HG03108 (cell line): ENCODE measurements around the gene AQP3.
"Not testable (repeated sequence)": the region's sequence is repeated elsewhere in the genome, so short reads cannot be mapped to it uniquely, and the experiment has no call there.

Experiments used
- ATAC-seq: cut with Tn5 transposase; IDR thresholded peaks from one replicate; pipeline ENCODE4 v1.9.1; 2021; ENCODE audit warnings: moderate library complexity; ENCODE audit not compliant: unreplicated experiment

The AQP3 gene

GRCh38 chr9:33443464-33444154 is 3.8 kb downstream of the AQP3 start:
- no peak for ATAC-seq

DNA sequence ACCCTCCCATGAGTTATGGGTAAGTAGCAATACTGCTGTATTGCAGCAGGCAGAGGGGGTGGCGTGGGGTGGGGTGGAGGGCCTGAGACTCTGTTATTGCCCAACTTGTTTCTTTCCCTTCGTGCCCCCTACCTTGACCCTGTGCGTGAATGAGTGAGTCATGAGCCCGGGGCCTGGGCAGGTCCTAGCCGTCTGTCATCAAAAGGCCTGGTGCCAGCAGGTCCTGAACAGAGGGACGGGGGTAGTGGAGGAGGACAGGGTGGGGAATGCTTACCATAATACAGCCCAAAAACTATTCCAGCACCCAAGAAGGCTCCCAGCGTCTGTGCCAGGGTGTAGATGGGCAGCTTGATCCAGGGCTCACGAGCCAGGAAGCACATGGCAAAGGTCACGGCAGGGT is 4.3 kb downstream of the AQP3 start:
- ATAC-seq = no peak

- no peak for ATAC-seq
Measured at GRCh38 chr9:33442125-33442524, 5.3 kb downstream of the AQP3 start.

- ATAC-seq = no peak
Measured at GRCh38 chr9:33440609-33441008, 6.8 kb downstream of the AQP3 start.

- ATAC-seq = no peak
Measured at GRCh38 chr9:33440204-33440603, 7.2 kb downstream of the AQP3 start.

DNA sequence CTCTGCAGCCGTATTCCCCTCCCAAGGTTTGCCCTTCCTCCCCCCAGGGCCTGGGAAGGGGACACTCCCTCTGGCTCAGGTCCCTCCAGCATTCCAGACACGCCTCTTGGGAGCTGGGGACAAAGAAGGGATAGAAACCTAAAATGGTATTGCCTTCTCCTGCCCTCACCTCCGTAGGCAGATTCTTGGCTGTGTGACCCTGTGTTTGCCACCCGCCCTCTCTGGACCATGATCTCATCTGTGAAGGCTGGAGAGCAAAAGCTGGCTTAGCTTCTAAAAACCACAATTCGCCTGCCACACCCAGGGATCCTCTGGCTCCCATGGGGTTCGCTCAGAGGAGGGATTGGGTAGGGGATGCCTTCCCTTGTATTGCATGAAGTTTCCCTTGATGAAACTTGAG is 7.7 kb downstream of the AQP3 start:
- no peak for ATAC-seq

DNA sequence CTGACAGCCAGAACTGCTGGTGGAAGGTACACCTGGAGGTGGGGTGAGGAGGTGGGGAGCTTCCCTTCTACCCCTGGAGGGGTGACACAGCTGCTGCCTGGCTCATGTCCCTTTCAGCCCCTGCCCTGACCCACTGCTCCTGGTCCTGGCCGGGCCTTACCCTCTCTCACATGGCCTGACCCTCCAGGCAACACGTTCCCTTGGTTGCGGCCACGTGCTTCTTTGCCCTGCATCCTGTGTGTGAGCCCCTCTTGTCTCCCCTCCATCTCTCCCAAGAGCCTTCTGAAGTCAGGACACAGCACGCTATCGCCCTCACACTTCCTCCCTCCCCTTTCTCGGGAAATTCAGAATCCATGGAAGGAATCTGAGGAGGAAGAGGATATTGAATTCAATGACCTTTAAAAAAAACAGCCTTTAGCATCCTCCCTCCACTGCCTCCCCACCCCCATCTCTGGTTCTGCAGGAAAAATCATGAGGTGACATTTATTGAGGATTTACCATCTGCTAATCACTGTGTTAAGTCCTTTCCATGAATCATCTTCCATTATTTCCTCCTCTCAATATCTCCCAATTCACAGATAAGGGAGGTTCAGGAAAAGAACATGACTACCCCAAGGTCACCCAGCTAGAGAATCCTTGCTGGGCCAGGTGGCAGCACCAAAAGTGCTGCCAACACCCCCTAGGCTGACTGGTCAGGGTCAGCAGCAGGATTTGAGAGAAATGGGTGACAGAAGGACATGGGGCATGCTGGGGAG is 8.3 kb downstream of the AQP3 start:
- ATAC-seq = no peak

DNA sequence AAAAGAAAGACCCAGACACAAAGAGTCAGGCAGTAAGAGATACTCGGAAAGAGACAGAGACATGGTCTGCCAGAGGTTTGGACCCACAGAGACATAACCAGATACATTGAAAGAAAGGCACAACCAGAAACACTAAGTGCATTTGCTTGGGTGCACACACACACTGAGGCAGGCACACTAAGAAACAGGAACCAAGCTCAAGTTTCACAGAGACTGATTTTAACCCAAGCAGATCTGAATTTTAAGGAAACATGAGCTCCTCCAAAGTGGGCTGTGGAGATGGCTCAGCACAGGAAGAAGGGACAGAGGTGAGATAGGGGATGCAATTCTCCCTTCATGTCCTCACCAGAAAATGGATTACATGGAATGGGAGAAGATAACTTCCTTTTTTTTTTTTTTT is 9.5 kb downstream of the AQP3 start:
- no peak for ATAC-seq

DNA sequence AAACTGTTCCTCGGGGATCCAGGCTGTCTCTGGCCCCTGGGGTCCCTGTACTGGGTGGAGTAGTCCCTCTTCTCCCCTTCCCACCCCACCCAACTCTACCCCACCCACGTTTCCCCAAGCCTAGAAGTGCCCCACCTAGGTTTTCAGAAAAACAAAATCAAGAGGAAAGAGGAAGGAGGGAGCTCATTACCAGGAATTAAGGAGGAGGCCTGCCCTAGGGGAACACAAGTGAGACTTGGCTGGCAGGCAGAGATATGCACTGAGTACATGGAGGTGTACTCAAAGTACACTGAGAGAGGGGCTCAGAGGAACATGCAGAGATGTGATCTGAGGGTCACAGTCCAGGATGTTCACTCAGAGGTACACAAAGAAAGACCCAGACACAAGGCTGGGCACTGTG is 10.2 kb downstream of the AQP3 start:
- ATAC-seq = no peak

- no peak for ATAC-seq
Measured at GRCh38 chr9:33436445-33436844, 10.9 kb downstream of the AQP3 start.

GRCh38 chr9:33435821-33436277 is 11.5 kb downstream of the AQP3 start:
- no peak for ATAC-seq

- no peak for ATAC-seq
Measured at GRCh38 chr9:33434317-33435105, 12.9 kb downstream of the AQP3 start.

- ATAC-seq = no peak
Measured at GRCh38 chr9:33433871-33434270, 13.5 kb downstream of the AQP3 start.

DNA sequence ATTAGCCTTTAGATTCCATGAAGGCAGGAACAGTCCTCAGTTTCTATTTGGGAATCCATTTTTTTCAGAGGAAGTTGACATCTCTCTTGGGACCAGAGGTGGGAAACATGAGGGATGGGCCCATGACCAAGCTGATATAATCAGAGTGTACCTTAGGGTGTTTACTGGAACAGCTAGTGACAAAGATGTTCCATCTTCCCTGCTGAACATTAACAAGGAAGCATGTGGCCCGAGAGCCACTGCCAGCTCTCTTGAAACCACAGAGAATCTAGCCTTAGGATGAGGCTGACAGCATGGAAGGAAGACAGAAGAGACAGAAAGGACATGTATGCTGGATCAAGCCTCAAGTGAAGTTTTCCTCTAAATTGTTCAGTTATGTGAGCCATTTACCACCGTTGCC is 16.0 kb downstream of the AQP3 start:
- ATAC-seq = no peak

DNA sequence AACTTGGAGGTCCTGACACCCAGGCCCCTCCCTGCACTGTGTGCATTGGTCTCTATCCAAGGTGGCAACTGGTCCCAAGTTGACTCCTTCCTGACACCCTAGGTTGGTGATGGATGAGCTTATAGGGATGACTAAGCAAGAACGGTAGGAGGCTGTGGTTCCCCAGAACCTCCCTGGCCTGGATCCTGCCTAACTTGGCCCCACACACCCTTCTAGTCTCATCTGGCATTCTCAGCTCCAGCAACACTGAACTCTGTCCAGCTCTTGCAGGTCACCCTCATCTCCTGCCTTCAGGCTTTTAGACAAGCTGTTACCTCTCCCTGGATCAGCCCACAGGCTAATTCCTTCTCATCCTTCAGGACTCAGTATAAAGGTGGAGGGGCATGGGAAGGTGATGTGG is 16.5 kb downstream of the AQP3 start:
- ATAC-seq = no peak

- no peak for ATAC-seq
Measured at GRCh38 chr9:33429256-33429985, 18.0 kb downstream of the AQP3 start.

- no peak for ATAC-seq
Measured at GRCh38 chr9:33426843-33427293, 20.5 kb downstream of the AQP3 start.

GRCh38 chr9:33425128-33425533 is 22.3 kb downstream of the AQP3 start:
- ATAC-seq = no peak

DNA sequence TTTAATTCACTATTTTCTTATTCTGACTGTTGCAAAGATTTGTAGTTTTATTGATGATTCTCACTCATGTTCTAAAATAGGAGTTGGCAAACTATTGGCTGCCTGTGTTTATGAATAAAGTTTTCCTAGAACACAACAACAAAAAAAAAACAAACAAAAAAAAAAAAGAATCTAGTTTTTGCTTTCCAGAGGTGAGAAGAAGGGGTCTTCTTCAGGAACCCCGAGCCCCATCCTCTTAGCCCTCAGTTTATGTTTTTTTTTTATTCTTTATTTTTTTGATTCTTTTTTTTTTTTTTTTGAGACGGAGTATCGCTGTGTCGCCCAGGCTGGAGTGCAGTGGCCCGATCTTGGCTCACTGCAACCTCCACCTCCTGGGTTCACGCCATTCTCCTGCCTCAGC is 22.9 kb downstream of the AQP3 start:
- ATAC-seq = not testable (repeated sequence)

DNA sequence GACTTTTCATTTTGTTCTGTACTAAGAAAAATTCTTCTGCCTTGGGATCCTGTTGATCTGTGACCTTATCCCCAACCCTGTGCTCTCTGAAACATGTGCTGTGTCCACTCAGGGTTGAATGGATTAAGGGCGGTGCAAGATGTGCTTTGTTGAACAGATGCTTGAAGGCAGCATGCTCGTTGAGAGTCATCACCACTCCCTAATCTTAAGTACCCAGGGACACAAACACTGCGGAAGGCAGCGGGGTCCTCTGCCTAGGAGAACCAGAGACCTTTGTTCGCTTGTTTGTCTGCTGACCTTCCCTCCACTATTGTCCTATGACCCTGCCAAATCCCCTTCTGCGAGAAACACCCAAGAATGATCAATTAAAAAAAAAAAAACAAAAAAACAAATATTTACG is 23.4 kb downstream of the AQP3 start:
- not testable (repeated sequence) for ATAC-seq

- ATAC-seq = no peak
Measured at GRCh38 chr9:33419708-33420303, 27.6 kb downstream of the AQP3 start.
